NCI-H1048 (cell line): ENCODE data around the gene SOX6.
"Not testable (repeated sequence)": the region's sequence is repeated elsewhere in the genome, so short reads cannot be mapped to it uniquely, and the experiment has no call there.

Source experiments
- DNase-seq: peaks from one replicate; lab custom pipeline; 2025; lab: John Stamatoyannopoulos, UW

Gene SOX6

DNA sequence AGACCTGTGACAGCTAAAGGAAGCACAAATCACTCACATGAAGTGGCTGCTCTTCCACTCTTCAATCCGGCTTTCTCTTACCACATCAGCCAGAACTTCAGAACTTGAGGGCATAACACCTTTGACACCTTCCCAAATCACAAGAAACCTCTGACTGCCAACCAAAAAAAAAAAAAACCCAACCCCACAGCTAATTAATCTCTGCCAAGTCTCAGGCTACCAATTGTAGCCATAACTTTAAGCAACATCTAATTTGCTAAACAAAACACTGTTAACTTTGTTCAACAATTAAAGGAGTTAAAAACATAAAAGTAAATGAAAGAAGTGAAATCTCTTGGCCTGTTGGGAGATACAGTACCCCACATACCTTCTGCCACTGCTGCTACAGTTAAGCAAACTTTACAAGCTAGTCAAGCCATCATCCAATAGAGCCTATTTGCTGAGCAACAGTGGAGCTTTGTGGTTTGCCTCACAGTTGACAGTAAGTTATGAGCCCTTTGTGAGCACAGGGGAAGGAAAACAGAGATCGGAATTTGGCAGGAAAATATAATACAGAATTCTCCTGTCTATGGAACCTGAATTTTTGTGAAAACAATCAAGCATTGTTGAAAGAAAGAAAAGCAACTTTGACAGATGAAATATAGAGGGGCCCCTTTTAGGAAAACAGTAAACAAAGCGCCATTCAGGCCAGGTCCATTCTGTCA lies at the start of gene SOX6:
TSS of gene SOX6 (minus strand) at position 490 of the 704 bp plus-strand sequence. CDS start 15,298 bp downstream, outside the sequence.
- DNase-seq, result peak; percentile 63

DNA sequence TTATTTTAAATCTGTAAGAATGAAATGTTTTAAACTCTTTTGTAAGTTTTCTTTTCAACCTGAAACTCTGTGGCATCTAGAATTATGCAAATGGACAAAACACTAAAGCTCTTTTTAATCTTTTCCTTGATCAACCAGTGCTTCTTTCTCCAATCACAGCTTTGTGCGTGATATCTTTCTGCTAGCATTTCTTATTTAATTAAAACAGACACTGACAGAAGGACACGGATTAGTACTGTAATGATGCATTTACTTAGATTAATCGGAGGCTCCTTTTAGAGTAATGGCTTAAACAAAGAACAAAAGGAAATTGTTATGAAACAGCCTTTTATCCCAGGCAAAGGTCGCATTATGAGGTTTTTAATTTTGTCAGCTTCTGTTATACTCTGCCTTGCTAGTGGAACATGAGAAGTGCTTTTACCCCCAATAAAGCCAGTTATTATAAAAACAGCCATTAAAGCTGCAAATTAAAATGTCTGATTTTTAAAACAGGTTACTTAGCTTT lies 48.5 kb upstream of the SOX6 start:
- DNase-seq, result no peak

DNA sequence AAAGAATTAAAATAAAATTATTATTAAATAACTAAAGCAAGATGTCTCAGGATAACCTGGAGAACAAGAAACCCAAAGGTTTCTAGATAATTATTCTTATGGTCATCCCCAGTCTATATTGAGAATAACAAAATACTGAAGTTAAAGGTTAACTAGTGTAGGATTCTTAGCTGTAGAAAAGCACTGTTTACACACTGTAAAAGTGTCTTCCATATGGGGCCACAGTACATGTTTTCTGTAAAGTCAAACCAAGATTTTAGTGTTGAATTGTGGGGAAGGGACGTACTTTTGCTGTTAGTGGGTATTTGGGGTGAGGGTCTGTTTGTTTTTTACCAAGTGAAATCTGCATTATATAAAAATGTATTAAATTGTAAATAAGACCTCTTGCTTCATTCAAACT lies 47.5 kb upstream of the SOX6 start:
- no peak for DNase-seq

DNA sequence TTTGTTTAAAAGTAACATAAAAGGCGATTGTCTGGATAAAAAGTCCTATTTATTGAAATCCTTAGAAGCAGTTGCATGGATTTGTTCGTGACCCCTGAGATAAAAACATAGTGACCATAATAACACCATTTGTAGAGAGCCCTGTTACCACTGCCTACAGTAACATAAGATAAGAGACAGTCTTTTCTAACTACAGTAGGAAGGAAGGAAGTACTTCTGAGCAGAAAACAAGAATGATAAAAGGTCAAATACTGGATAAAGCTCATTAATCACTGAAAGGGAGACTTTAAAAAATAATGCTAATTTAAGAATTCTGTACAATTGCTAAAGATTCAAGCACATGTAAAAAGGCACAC lies 47.1 kb upstream of the SOX6 start:
- DNase-seq, result no peak

DNA sequence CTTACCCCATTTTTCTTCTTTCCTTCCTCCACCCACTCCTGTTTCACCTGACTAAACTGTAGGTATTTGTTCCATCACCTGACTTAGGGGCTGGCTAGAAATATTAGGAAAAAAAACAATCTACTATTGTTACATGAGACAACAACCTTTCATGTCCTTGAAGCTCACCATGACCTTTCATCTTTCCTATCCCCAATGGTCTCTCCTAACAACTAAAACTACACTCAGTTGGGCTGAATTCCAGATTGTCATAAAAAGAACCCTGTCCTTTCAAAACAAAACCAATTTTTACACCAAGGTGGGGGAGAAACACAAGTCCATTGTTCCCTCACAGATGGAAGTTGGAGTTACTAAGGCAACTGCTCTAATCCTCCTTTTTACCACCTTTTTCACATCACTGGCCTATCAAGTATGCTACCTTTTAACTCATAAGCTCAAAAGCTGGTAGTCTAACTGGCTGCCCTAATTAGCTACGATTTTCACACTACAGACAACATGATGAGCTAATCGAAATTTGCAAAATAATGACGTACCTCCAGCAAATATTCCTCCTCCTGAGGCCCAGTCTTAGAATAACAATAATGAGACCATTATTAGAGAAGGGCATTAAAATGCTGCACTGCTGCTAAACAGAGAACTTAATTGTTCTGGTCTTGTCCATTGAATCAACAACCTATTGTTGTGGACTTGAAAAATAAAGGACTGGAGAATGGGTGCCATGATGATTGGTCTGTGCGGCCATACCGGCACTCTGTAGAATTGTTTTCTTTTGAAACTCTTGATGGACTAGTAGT lies 46.5 kb upstream of the SOX6 start:
- peak; percentile 80 for DNase-seq

DNA sequence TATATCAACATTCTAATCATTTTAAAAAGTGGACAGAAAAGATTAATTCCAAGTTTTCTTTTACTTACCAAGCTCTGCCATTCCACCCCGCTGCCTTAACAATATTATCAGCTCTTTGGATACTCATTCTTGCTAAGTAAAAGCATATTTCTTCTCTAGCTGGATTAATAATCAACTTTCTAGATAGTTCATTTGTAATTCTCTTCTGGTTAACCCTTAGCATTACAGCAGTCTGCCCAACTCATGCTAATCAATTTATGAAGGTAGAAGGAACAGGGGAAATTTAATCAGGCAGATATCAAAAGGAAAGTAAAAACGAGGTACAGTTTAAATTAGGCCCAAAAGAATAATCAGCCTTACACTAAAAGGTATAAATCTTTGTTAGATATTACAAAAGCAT lies 41.0 kb upstream of the SOX6 start:
- no peak for DNase-seq

DNA sequence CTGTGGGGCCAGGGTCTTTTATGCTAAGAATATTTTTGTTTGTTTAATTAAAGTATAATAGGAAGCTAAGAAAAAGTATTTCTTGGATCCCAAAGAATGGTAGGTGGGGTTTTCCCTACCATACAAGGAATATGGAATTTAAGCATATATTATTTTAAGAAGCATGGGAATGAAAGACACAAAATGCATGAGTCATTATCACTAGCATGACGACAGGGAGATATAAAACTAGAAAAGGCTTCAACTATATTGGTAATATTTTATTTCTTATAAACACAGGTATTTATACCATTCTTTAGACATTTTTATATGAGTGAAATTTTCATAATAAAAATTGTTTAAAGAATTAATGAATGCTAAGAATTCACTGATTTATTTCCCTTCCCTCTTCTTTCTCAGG lies 39.3 kb upstream of the SOX6 start:
- DNase-seq, result no peak

DNA sequence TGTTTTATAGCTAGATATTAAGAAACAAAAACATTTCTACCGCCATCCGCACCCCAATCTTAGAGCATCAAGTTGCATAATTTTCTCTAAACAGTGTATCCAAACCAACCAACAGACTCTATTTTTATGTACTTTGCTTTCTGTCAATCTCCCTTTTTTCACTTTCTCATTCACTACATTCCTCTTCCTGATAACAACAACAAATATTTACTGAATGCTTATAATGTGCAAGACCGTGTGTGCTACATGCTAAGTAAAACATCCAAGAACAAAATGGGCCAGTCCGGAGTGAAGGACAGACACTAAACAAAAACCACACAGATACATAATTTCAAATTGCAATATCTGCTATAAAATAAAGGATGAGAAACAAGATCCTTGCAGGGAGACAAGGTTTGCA lies 38.6 kb upstream of the SOX6 start:
- DNase-seq, result no peak

DNA sequence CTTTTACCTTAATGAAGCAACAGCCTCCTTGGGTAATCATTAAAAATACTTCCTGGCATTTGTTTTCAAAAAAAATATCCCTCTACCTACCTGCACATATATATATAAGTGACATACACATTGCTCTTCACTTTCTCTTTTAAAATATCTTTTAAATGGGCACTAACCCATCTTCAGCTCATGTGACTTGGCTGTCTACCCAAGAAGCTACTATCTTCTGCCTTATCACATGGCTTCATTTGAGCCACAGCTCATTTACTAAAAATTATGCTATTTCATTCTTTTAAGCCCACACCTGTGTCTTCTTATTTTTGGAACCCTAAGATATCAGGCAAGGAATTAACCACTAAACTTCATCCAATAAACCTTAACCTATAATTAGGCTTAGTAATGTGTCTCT lies 37.0 kb upstream of the SOX6 start:
- no peak for DNase-seq

DNA sequence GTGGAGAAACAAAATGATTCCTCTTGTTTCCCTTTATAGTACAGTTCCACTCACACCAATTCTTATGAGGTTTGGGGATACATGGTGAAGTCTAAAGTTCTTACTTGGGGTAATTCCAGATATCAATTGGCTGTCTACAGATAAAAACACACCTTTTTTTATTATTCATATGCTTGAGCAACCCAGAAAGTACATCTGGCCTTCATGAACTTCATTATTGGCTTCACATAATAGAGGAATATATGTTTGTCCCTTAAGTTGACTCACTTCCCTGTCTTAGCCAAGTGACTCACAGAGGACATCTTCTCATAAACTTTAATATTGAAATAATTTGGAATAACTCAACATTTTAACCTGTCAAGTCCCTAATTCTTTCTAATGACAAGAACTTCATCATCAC lies 36.3 kb upstream of the SOX6 start:
- DNase-seq, result no peak

DNA sequence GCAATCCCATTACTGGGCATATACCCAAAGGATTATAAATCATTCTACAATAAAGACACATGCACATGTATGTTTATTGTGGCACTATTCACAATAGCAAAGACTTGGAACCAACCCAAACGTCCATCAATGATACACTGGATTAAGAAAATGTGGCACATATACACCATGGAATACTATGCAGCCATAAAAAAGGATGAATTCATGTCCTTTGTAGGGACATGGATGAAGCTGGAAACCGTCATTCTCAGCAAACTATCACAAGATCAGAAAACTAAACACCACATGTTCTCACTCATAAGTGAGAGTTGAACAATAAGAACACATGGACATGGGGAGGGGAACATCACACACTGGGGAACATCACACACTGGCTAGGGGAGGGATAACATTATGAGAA lies 34.5 kb upstream of the SOX6 start:
- DNase-seq, result not testable (repeated sequence)

DNA sequence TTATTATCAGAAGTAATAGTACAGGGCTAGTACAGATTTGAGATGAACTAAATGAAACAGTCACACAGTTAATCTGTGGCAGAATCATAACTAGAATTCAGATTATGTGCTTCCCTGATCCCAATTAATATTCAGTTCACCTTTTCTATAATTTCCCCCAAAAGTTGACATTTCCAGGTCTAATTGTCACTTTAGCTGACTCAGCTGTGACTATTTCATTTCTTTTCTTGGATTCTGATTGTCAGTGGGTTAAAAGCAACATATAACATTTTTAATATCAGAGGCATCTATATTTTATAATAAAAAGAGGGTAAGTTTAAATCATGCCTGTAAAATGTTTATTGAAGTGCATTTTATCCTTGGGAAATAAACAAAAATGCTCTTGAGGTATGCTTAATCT lies 28.8 kb upstream of the SOX6 start:
- DNase-seq, result no peak

DNA sequence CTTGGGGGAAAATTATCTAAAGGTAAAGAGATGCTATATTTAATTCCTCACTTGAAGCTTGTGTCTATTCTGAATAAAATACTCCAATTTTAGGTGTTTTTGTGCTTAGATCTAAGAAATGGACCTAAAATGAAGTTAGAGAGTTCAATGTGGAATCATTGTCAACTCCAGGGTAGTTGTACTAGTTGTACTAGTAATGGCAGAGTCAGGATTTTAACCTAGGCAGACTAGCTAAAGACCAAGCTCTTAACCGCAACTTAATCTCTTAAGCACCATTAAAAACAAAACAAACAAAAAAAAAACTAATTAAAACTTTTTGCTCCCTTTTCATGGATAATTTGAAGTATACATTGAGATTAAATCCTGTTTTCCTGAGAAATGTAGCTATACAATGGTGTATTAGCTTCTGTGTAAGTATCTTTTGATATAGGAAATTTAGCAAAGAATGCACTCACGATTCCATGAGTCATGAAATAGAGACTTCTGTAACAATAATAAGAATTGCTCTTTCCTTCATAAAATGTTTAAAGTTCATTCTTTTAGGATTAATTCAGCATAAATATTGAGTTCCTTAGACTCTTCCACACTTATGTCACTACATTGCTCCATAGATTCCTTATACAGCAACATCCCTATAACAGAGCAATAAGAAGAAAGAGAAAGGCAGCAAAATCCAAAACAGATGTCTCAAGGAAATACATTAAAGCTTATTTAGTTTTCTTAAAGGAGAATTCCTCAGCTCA lies 26.5 kb upstream of the SOX6 start:
- no peak for DNase-seq

DNA sequence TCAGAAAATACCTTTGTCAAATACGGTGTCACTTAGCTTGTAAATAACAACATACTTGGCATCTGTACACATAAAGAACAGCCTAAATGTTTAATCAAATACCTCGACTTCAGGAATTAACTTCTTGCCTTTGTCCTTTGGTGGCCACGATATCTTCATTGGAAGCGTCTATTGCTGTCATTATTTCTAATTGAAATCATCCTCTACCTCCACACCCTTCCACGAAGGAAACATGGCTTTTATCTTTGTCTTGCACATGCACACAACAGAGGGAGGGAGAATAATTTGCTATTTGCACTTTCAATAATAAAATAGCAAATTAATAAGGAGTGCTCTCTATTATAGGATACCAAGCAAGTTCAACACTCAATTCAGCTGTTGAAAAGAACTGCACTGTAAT lies 25.8 kb upstream of the SOX6 start:
- no peak for DNase-seq

DNA sequence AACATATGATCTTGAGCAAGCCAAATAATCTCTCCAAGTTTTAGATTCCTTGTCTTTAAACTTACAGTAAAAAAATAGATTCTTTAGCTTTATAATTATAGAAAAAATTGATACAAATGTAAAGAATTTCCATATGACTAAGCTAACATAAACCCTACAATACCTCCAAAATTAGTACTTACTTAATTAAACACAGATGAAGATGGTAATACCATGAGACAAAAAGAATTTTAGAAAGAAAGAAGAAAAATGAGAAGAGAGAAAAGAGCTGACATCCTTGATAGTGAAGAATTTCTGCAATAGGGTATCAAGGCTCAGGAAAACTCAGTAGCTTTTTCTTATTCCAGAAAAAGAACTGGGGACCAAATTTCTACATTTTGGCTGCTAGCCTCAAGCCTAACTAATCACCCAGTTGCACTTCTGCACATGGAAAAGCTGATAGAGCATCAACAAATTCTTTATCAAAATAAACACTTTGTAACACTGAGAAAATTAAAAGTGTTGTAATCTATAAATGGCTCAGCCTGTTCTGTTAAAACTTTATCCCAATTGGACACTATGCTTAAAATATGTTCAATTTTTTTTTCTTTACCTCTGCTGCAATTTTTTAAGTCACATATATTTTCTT lies 24.7 kb upstream of the SOX6 start:
- DNase-seq, result no peak

DNA sequence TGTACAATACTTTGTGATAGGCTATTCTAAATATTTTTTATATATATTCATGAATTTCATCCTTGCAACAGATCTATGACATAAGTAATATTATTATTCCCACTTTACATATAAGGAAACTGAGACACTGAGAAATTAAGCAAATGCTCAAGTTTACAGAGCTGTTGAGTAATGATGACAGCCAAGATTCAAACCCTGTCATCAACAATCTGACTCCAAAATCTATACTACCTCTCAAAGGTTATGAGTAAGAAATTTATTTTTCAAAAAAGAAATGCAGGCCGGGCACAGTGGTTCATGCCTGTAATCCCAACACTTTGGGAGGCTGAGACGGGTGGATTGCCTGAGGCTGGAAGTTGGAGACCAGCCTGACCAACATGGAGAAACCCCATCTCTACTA lies 22.6 kb upstream of the SOX6 start:
- DNase-seq, result no peak

DNA sequence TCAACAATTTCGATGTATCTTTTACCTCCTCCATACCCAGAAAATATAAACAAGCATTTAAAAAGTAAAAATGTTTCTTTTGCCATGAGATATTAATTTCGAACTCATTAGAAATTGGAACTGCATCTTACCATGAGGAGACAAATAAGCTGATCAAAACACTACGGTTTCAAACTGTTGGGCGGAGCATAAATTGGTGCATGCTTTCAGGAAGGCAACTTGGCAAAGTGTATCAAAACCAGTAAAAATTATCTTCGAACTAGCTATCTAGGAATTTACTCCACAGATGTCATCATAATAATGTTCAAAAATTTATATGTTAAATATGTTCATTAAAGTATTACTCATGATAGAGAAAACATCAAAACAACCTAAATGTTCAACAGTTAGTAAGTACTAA lies 21.4 kb upstream of the SOX6 start:
- DNase-seq, result no peak

DNA sequence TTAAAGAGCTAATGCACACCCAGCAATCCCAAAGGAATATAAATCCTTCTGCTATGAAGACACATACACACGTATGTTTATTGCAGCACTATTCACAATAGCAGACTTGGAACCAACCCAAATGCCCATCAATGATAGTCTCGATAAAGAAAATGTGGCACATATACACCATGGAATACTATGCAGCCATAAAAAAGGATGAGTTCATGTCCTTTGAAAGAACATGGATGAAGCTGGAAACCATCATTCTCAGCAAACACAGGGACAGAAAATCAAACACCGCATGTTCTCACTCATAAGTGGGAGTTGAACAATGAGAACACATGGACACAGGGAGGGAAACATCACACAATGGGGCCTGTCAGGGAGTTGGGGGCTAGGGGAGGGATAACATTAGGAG lies 19.3 kb upstream of the SOX6 start:
- DNase-seq, result not testable (repeated sequence)

DNA sequence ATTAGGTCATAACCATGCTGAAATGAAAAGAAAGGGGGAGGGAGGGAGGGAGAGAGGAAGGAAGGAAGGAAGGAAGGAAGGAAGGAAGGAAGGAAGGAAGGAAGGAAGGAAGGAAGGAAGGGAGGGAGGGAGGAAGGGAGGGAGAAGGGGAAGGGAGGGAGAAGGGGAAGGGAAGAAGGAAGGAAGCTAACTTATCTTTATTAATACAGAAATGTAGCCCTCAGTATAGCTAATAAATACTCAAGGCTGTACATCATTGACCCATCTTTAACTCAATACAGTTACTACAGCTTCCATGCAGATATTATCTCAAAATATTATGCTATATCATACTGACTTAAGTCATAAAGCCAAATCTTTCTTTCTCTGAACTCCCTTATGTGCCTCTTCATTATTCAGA lies 17.4 kb upstream of the SOX6 start:
- no peak for DNase-seq

DNA sequence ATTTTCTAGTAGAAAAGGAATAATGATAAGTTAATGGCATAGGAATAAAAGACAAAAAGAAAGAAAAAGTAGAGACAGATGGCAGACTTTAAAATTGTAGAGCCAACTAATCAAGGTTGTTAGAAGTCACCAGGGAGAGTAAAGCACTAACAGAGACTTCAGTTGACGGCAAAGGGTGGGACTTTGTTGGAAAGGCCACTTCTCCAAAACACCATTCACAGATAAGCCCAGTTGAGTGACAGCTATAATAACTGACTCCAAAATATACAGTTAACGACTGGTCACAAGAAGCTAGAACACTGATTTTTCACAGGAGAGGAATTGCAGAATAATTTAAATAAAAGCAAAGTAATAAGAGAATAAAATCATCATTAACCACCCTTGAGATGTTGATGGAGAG lies 16.0 kb upstream of the SOX6 start:
- no peak for DNase-seq

DNA sequence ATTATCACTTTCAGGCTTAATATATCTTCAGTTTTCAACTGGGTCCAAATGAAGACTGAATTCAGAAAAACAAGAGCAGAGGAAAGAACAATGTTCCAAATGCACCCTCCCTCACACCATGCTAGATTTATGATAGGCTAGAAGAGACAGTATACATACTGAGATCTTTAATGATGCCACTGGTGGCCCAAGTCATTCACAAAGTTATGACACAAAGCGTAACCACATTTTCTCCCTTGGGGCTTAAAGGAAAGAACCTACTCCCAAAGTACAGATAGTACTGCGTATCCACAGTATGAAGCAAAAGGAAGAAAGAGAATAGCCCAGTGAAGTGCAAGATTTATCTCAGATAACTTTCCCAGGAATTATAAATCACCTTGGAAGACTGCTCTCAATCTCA lies 10.9 kb upstream of the SOX6 start:
- DNase-seq, result no peak

DNA sequence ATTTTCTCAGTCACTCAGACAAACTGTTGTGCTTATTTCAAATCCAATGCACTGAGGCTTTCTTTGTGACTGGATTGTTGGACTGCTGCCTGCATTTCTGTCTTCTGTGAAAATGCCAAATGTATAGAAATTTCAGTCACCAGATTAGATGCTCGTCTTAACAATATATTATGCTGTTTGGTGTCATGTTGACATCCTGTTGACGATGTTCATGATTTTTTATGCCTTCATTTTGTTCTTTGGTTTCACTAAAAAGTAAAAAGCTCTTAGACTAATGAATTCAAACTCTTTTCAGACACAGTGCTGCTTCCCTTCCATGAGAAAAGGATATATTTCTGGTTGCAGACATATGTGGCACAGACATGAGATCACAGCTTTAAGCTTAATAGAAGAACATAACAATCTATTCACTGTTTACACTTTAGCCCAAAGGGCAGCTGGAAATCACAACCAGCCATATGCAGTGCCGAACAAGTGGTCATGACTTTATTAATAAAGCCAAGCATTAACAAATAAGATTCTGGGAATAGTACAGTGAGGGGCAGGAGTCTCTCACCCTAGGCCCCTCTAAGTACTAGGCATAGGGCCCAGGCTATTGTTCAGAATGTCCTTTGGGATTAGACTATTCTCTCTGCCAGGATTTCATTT lies 9.4 kb upstream of the SOX6 start:
- no peak for DNase-seq
